ENCODE measurements around the gene PLA2G6. TPM values are rescaled to one million over a fixed set of nuclear protein-coding genes. Genes with fewer than 3 reads are reported as not detected.

PLA2G6 gene
- total and polyA plus RNA-seq, 3 donors from 2014 or later: 89.4 to 135 (median 122) TPM

DNA sequence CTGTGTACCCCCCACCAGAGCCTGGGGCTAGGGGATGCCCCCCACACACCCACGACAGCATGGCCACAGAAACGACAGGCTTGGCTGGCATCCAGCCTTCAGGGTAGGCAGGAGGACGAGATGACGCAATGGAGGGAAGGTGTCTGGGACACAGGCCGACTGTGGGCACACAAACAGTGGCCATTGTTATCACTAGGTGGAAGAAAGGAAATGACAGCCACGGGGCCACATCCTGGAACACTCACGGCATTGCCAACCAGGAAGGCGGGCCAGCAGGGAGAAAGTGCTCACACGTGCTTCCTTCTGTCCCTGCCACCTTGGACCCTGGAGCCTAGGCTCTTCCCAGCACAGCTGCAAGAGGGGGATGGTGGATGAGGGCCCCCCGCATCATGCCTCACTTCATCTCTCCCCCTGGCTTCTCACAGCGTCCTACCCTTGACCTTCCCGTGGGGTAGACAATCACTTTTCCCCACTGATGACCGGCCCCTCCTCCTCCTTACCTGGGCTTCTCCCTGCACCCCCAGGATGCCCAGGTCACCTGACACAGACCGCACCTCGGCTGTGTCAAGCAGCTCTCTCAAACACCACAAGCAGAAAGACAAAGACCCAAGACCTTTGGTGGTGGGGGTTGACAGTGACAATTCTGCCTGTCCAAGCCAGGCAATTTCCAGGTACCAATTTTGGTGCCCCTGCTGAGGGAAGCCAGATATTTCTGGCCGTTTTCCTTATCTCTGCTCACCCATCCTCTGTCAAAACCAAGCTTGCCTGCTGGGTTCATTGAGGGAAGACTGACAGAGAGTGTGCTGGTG is 8.6 kb downstream of the PLA2G6 start:
- H3K9me3 ChIP-seq: no peaks in the 10 kb centered on the region
- intact Hi-C loops (cut with DNase I; ENCODE audit: low total_unique reads): no loop called here
- H3K4me1 ChIP-seq: peaks cover 21% of the 10 kb centered on the region
- DNase-seq: no peak
- no peaks in the 10 kb centered on the region for H3K27me3 ChIP-seq
- WGBS, 2 donors: 75 to 78% methylated on average over 15 to 16 of the region's 16 CpGs
- no peak overlapping the region for H3K4me3 ChIP-seq
- TF ChIP-seq, protein P1, sequence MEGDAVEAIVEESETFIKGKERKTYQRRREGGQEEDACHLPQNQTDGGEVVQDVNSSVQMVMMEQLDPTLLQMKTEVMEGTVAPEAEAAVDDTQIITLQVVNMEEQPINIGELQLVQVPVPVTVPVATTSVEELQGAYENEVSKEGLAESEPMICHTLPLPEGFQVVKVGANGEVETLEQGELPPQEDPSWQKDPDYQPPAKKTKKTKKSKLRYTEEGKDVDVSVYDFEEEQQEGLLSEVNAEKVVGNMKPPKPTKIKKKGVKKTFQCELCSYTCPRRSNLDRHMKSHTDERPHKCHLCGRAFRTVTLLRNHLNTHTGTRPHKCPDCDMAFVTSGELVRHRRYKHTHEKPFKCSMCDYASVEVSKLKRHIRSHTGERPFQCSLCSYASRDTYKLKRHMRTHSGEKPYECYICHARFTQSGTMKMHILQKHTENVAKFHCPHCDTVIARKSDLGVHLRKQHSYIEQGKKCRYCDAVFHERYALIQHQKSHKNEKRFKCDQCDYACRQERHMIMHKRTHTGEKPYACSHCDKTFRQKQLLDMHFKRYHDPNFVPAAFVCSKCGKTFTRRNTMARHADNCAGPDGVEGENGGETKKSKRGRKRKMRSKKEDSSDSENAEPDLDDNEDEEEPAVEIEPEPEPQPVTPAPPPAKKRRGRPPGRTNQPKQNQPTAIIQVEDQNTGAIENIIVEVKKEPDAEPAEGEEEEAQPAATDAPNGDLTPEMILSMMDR (IDR thresholded peaks at IDR 0.05): no peak
- TF ChIP-seq POLR2A (IDR thresholded peaks at IDR 0.05): no peak
- no peak overlapping the region for H3K27ac ChIP-seq
- no peaks in the 10 kb centered on the region for H3K36me3 ChIP-seq (ENCODE audit: low read depth, missing control alignments)

DNA sequence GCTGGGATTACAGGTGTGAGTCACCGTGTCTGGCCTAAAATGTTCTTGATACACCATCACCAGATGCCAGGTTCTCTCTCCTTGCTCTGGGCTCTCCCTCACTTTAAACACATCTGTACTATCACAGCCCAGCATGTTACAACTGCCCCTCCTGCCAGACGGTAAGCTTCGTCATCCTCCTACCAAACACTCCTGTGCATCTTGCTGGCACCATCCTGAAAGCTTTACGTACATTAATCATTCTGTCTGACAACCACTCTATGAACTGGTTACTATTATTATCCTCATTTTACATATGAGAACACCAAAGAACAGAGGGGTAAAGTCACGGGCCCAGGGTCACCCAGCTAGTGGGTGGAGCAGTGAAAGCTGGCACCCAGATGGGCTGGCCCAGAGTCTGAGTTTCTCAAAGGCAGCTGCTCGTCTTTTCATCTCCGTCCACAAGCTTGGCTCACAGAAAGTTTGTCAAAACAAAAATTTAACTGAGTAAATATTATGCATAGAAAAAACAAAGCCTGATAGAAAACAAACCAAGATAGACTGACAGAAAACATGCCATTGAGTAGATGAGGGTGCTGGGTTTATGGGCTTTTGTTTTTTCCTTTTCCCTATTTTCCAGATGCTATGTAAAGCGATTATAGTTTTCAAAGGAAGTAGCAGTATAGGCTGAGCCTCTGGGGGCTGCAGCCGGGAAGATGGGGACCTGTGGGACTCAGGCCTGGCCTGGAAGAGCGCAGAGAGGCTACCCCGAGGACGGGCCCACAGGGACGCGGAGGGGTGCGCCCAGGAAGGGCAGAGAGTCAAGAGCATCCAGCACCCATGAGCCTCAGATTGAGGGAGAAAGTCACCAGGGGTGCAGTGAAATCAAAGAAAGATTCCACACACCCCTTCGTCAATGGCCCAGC is 9.5 kb downstream of the PLA2G6 start:
- H3K9me3 ChIP-seq: no peaks in the 10 kb centered on the region
- no peak overlapping the region for H3K4me3 ChIP-seq
- H3K27ac ChIP-seq: no peak overlapping the region
- WGBS, 2 donors: 82 to 87% methylated on average over 16 of the region's 16 CpGs
- peaks cover 17% of the 10 kb centered on the region for H3K4me1 ChIP-seq
- intact Hi-C loops (cut with DNase I; ENCODE audit: low total_unique reads): no loop called here
- no peaks in the 10 kb centered on the region for H3K36me3 ChIP-seq (ENCODE audit: low read depth, missing control alignments)
- no peaks in the 10 kb centered on the region for H3K27me3 ChIP-seq
- TF ChIP-seq, protein P1 (IDR thresholded peaks at IDR 0.05): no peak
- no peak for TF ChIP-seq POLR2A (IDR thresholded peaks at IDR 0.05)
- DNase-seq: no peak

DNA sequence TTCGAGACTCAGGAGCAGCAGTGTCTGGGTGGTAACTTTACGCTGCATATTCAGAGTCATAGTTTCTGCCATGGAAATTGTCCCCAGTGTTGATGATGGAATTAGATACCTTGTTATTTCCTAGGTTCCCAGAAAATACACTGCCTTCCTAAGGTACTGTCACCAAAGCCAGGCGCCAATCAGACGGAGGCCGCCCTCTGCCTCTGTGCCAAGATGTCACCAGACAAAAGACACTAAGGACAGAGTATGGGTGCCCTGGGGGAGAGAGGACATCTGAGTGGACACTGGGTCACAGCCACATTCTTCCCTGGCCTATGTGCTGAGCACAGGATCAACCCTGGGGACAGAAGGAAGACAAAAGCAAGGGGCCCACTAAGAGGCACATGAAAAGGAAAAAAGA is 11.2 kb downstream of the PLA2G6 start:
- WGBS, 2 donors: 85 to 97% methylated on average over 5 of the region's 5 CpGs
- Histone ChIP-seq H3K4me1 (peaks cover 7% of the 10 kb centered on the region), H3K9me3 (no peaks in the 10 kb centered on the region), H3K4me3 (no peak overlapping the region), H3K27ac (no peak overlapping the region), H3K27me3 (no peaks in the 10 kb centered on the region), H3K36me3 (ENCODE audit: low read depth, missing control alignments) (no peaks in the 10 kb centered on the region)
- intact Hi-C loops (cut with DNase I; ENCODE audit: low total_unique reads): no loop called here
- TF ChIP-seq, protein P1 (IDR thresholded peaks at IDR 0.05): no peak
- TF ChIP-seq POLR2A (IDR thresholded peaks at IDR 0.05): no peak
- DNase-seq: no peak

DNA sequence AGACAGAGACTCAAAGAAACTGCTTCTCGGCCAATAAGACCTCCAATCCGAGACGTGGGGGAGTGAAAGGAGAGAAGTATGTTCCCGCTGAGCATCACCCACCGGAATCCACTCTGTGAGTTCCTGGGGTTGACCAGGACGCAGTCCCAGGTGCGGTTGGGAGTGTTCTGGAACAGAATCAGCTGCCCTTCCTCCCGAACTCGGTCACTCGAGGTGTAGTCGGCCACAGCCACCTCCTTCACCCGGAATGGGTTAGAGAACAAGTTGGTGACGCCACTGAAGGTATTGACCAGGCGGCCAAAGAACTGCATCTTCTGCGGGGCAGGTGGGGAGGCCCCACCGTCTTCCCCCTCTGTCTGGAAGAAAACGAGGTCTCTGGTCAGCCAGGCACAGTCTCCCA is 12.5 kb downstream of the PLA2G6 start:
- Histone ChIP-seq H3K9me3 (no peaks in the 10 kb centered on the region), H3K4me1 (peaks cover 20% of the 10 kb centered on the region), H3K27ac (no peak overlapping the region), H3K27me3 (no peaks in the 10 kb centered on the region), H3K36me3 (ENCODE audit: low read depth, missing control alignments) (no peaks in the 10 kb centered on the region), H3K4me3 (no peak overlapping the region)
- WGBS, 2 donors: 93 to 100% methylated on average over 5 to 17 of the region's 17 CpGs
- TF ChIP-seq POLR2A (IDR thresholded peaks at IDR 0.05): no peak
- TF ChIP-seq, protein P1 (IDR thresholded peaks at IDR 0.05): no peak
- intact Hi-C loops (cut with DNase I; ENCODE audit: low total_unique reads): no loop called here
- no peak for DNase-seq
